ENCODE data around the gene CGB1.
"Not testable (repeated sequence)": the region's sequence is repeated elsewhere in the genome, so short reads cannot be mapped to it uniquely, and the experiment has no call there.

DNA sequence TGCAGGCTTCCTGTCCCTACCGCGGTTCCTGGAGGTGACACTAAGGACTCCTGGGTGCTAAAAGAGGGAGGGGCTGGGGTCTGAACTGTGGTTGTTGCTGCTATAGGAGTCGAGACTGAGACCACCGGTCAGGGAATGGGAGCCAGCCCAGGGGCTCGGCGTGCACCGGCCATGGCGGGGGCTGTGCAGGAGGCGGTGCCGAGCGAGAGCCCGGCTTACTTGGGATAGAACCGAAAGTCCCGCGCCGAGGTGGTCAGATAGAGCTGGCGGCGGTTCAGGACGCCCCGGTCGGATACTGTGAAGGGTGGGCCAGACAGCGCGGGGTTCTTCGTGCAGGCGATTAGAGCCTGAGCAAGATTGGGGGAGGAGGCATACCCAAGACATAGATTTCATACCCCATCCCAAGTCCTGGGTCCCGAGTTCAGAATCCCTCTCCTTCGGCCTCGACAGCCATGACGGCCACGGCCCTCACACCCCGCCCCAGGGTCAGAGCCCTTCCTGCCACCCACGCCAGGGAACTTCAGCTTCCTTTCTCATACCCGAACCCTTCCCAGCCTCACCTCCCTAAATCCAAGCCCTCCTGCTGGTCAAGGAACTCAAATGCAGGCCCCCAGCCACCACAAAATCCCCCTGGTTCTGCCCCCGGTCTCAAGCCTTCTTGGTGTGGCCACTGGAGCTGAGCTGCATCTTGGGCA lies 20.4 kb upstream of the CGB1 start:
- not testable (repeated sequence) for TF ChIP-seq CTCF (IDR thresholded peaks at IDR 0.05; ENCODE audit: low read length); EZH2 (IDR thresholded peaks at IDR 0.05; ENCODE audit: borderline replicate concordance, low read length)

Data from OCI-LY1 (cell line).